GM12891 (cell line): Measurements from ENCODE around the gene COPG1.

ENCODE experiments used
- PAX5 ChIP-seq: IDR thresholded peaks from 2 replicates; pipeline ENCODE4 v1.6.1; 2011; ENCODE audit warnings: low read length, moderate library complexity, mild to moderate bottlenecking; ENCODE audit not compliant: insufficient read depth, severe bottlenecking
- POLR2A ChIP-seq: IDR thresholded peaks from 2 replicates; pipeline ENCODE4 v1.6.1; 2011; ENCODE audit warnings: low read depth, low read length, control low read depth
- POLR2AphosphoS5 ChIP-seq: IDR thresholded peaks from 2 replicates; pipeline ENCODE4 v1.6.1; 2011; ENCODE audit warnings: low read depth, low read length, control low read depth
- POU2F2 ChIP-seq: IDR thresholded peaks from 2 replicates; pipeline ENCODE4 v1.6.1; 2011; ENCODE audit warnings: low read depth, mild to moderate bottlenecking, control low read depth, low read length, moderate library complexity
- SPI1 ChIP-seq: IDR thresholded peaks from 2 replicates; pipeline ENCODE4 v1.6.1; 2011; ENCODE audit warnings: low read depth, low read length, control low read depth
- TAF1 ChIP-seq: IDR thresholded peaks from 2 replicates; pipeline ENCODE4 v1.6.1; 2011; ENCODE audit warnings: low read depth, low read length, control low read depth

DNA sequence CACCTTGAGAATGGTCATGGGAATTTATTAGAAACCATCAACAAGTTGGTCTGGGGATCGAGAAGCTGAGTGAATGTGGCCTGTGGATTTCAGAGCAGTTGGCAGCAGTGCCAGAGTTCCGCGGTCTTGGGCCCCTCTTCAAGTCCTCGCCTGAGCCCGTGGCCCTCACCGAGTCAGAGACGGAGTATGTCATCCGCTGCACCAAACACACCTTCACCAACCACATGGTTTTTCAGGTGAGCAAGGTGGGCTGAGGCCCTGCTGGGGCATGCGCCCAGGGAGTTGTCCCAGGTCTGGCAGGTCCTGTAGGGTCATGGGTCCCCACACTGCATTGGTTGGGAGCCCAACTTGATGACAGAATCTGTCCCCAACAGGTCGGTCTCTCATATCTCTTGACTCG lies 22.3 kb downstream of the COPG1 start:
- TF ChIP-seq POLR2A (no peak), POLR2AphosphoS5 (no peak), TAF1 (no peak), PAX5 (no peak), SPI1 (no peak), POU2F2 (no peak)
